ENCODE data around the gene VTI1A.

VTI1A gene

GRCh38 chr10:112675560-112676083 lies 228.6 kb downstream of the VTI1A start:
- TF ChIP-seq CTCF (IDR thresholded peaks at IDR 0.05), result no peak

GRCh38 chr10:112677689-112678088 lies 230.7 kb downstream of the VTI1A start:
- TF ChIP-seq CTCF (IDR thresholded peaks at IDR 0.05), result no peak

GRCh38 chr10:112678581-112678980 lies 231.6 kb downstream of the VTI1A start:
- no peak for TF ChIP-seq CTCF (IDR thresholded peaks at IDR 0.05)

- no peak for TF ChIP-seq CTCF (IDR thresholded peaks at IDR 0.05)
These were observed 232.0 kb downstream of the VTI1A start for GRCh38 chr10:112678987-112679386.

GRCh38 chr10:112679392-112679791 lies 232.4 kb downstream of the VTI1A start:
- no peak for TF ChIP-seq CTCF (IDR thresholded peaks at IDR 0.05)

- TF ChIP-seq CTCF (IDR thresholded peaks at IDR 0.05), result no peak
These were observed 233.6 kb downstream of the VTI1A start for GRCh38 chr10:112680586-112680985.

- TF ChIP-seq CTCF (IDR thresholded peaks at IDR 0.05), result no peak
These were observed 240.6 kb downstream of the VTI1A start for GRCh38 chr10:112687647-112688046.
